ENCODE data around the gene PFKM. TPM values are rescaled to one million over a fixed set of nuclear protein-coding genes. Genes with fewer than 3 reads are reported as not detected.

The PFKM gene
- total RNA-seq, 3 donors from 2014 or later, result 66.0 to 79.0 (median 70.7) TPM

DNA sequence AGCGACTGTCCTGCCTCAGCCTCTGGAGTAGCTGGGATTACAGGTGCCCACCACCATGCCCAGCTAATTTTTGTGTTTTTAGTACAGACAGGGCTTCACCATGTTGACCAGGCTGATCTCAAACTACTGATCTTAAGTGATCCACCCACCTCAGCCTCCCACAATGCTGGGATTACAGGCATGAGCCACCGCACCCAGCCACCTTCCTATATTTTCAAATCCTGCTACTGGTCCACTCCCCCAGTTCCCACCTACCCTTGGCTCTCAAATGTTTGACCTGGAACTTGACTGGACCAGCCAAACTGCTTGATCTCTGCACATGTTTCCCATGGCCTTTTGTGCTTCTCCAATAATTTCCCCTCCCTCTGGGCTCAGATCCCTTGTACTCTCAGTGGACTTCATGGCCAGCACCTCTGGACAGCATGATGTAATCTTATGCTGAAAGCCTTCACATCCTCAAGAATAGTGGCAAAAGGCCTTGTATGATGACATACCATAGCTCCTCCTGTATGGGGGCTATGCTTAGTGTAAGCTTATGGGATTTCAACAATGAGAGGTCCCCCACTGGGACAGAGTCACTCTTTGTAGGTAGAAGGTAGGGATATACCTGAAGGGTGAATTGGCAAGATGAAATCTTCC is 61.8 kb downstream of the PFKM start:
- Mint-ChIP-seq H3K4me1 (ENCODE audit: low read depth) (peaks cover 28% of the 10 kb centered on the region), H3K9me3 (no peaks in the 10 kb centered on the region), H3K36me3 (ENCODE audit: insufficient read depth) (no peaks in the 10 kb centered on the region), H3K27me3 (ENCODE audit: low read depth) (peaks cover 33% of the 10 kb centered on the region), H3K4me3 (no peak overlapping the region)
- ATAC-seq (no peak), DNase-seq (no peak)

DNA sequence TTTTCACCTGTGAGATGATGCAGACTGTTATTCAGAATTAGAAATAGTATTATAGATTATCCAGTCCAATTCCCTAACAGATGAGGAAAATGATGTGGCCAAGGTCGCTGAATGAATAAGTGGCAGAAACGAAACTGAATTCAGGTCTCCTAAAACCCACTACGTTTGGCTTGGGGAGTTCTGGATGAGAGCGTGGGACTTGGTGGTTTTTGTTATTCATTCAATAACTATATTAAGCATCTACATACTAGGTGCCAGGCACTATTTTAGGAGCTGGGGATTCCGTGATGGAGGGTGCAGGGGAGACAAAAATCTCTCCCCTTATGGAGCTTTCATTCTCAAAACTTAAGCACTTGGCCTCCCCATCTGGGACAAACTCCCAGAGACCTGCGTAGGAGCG is 63.5 kb downstream of the PFKM start:
- Mint-ChIP-seq H3K4me1 (ENCODE audit: low read depth) (peaks cover 24% of the 10 kb centered on the region), H3K27me3 (ENCODE audit: low read depth) (peaks cover 28% of the 10 kb centered on the region), H3K4me3 (peak overlapping the region; percentile 91), H3K36me3 (ENCODE audit: insufficient read depth) (no peaks in the 10 kb centered on the region), H3K9me3 (no peaks in the 10 kb centered on the region)
- DNase-seq (no peak), ATAC-seq (peak in 1 of 2 donors; percentile 11)

DNA sequence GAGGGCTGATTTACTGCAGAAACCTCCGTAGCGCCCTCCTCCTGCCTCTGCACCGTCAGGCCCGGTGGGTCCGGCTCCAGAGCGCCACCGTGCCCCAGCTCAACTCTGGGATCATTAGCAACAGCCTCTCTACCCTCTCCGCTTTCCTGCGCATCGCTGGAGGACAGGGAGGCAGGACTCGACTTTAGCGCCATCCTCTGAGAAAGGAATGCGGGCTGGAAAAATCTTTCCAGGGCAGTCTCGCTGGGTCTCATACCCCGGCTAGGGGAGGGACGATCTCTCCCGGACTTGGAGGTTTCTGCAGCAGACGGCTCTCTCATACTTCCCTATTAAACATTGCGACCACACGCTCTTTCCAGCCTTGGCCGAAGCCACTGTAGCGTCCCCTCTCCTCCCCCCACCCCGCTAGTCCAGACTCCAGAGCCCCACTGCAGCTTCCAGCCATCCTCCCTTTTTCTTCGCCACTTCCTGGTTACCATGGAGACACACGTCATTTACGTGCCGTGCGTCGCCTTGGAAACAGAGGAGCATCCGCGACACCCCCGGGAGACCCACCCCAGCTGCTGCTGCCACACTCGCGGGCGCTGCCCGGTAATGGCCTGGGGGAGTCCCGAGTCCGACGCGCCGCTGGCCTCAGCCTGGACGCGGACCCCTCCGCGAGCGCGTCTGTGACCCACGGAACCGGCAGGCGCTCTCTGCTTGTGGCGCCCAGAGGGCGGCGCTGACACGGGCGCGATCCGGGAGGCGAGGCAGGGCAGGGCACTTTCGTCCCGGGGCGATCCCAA is 64.1 kb downstream of the PFKM start, which contains the start of gene CCDC184:
Gene CCDC184, plus strand, starts transcription at position 554 of the 785 bp plus-strand sequence. CDS start 479 bp downstream, outside the sequence.
- Mint-ChIP-seq H3K4me3 (peak within 1 kb of the TSS; percentile 91), H3K27me3 (ENCODE audit: low read depth) (peaks cover 28% of the 10 kb centered on the region), H3K9me3 (no peaks in the 10 kb centered on the region), H3K36me3 (ENCODE audit: insufficient read depth) (no peaks in the 10 kb centered on the region), H3K4me1 (ENCODE audit: low read depth) (peaks cover 24% of the 10 kb centered on the region)
- DNase-seq (peak; percentile 63), ATAC-seq (peak; percentile 85 to 86)

DNA sequence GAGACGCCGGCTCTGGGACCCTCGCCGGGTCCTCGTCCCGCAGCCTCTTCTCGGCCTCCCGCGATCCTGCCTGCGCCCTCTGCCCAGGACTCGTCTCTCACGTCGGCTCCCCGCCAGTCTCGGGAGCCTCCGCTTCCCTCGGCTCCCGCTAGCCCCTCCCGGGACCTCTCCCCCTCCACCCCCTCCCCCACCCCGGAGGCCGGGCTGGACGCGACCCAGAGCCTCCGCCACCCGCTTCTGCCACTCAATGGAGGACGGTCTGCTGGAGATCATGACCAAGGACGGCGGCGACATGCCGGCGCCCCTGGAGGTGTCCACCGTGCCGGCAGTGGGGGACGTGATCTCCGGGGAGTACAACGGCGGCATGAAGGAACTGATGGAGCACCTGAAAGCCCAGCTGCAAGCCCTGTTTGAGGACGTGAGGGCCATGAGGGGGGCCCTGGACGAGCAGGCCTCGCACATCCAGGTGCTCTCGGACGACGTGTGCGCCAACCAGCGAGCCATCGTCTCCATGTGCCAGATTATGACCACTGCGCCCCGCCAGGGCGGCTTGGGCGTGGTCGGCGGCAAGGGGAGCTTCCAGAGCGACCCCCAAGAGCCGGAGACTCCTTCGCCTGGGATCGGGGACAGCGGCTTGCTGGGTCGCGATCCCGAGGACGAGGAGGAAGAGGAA is 64.8 kb downstream of the PFKM start:
- H3K27me3 Mint-ChIP-seq (ENCODE audit: low read depth), result peaks cover 23% of the 10 kb centered on the region
- H3K4me1 Mint-ChIP-seq (ENCODE audit: low read depth), result peaks cover 24% of the 10 kb centered on the region
- no peaks in the 10 kb centered on the region for H3K36me3 Mint-ChIP-seq (ENCODE audit: insufficient read depth)
- peak overlapping the region; percentile 91 for H3K4me3 Mint-ChIP-seq
- peak; percentile 20 to 26 for ATAC-seq
- no peak for DNase-seq
- H3K9me3 Mint-ChIP-seq, result no peaks in the 10 kb centered on the region

DNA sequence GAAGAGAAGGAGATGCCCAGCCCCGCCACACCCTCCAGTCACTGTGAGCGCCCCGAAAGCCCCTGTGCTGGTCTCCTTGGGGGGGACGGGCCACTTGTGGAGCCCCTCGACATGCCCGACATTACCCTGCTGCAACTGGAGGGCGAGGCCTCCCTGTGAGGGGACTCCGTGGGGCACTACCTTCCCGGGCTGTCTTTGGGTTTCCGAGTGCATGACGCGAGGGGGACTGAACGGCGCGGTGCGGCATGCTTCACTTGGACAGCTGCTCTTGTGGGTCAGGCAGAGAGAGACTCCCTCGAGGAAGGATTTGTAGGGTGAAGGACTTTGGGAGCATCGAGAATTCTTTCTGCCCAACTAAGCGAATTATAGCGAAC is 65.4 kb downstream of the PFKM start:
- Mint-ChIP-seq H3K36me3 (ENCODE audit: insufficient read depth) (no peaks in the 10 kb centered on the region), H3K4me1 (ENCODE audit: low read depth) (peaks cover 24% of the 10 kb centered on the region), H3K4me3 (peak overlapping the region; percentile 91), H3K9me3 (no peaks in the 10 kb centered on the region), H3K27me3 (ENCODE audit: low read depth) (peaks cover 23% of the 10 kb centered on the region)
- DNase-seq, result no peak
- ATAC-seq, result no peak

DNA sequence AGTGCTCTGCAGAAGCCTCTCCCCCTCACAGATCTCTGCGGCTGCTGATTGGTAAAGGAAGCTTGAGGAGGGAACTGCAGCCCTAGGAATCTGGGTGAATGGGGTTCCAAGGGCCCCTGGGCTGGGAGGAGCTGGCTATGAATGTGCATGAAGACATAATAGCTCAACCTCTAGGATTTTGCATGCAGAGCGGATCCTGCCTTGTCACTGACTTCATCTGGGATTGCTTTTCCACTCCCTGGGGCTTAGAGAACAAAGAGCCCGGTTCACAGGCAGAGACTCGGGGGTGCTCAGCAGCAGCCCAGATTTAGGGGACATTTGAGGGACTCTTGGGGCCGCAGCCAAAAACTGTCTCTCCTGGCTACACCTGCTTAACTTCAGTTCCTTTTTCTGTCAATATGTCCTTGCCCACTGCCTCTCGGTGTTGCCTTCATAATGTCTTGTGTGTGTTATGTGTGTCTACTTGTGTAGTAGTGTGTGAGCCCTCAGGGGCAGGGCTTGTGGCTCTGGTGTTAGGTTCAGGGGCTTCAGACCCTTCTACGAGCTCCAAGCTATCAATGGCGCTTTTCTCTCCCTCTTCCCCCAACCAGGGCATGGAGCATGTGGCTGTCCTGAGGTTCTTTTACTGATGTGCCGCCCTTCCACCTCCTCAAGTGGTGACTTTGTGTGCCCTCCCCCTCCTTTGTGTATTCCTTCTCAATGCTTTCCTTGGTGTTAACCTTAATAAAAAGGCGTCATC is 66.2 kb downstream of the PFKM start:
- Mint-ChIP-seq H3K27me3 (ENCODE audit: low read depth) (peaks cover 23% of the 10 kb centered on the region), H3K4me1 (ENCODE audit: low read depth) (peaks cover 24% of the 10 kb centered on the region), H3K36me3 (ENCODE audit: insufficient read depth) (no peaks in the 10 kb centered on the region), H3K9me3 (no peaks in the 10 kb centered on the region), H3K4me3 (no peak overlapping the region)
- ATAC-seq (no peak), DNase-seq (no peak)

DNA sequence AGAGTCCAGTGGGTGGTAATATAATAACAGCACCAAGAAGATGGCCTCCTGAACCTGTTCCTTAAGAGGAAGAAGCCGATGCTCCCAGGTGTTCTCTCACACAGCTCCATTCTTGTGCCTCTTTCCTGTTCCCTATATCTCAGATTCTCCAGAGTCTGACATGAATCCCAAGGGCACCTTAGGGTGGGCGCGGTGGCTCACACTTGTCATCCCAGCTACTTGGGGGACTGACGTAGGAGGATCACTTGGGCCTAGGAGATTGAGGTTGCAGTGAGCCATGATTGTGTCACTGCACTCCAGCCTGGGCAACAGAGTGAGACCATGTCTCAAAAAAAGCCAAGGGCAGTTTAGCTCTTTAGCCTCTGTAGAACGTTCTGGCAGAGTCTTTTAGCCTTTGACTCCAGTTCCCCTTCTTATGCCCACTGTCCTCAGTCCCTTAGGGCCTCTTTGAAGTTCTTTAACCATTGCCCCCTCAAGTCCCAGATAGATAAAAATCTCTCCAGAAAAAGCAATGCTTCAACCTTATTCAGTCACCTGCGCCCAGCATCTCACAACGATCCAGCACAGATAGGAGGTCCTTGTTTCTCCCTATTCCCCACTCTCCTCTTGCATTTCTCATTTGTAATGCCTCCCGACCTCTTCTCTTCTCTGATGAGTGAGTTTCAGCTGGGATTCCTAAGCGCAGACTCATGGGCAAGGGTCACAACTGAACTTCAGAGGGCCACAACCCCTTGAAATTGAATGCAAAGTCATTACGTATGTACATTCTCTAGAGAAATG is 68.9 kb downstream of the PFKM start:
- Mint-ChIP-seq H3K36me3 (ENCODE audit: insufficient read depth) (no peaks in the 10 kb centered on the region), H3K9me3 (no peaks in the 10 kb centered on the region), H3K27me3 (ENCODE audit: low read depth) (peaks cover 23% of the 10 kb centered on the region), H3K4me3 (no peak overlapping the region), H3K4me1 (ENCODE audit: low read depth) (peaks cover 9% of the 10 kb centered on the region)
- ATAC-seq, result no peak
- no peak for DNase-seq

DNA sequence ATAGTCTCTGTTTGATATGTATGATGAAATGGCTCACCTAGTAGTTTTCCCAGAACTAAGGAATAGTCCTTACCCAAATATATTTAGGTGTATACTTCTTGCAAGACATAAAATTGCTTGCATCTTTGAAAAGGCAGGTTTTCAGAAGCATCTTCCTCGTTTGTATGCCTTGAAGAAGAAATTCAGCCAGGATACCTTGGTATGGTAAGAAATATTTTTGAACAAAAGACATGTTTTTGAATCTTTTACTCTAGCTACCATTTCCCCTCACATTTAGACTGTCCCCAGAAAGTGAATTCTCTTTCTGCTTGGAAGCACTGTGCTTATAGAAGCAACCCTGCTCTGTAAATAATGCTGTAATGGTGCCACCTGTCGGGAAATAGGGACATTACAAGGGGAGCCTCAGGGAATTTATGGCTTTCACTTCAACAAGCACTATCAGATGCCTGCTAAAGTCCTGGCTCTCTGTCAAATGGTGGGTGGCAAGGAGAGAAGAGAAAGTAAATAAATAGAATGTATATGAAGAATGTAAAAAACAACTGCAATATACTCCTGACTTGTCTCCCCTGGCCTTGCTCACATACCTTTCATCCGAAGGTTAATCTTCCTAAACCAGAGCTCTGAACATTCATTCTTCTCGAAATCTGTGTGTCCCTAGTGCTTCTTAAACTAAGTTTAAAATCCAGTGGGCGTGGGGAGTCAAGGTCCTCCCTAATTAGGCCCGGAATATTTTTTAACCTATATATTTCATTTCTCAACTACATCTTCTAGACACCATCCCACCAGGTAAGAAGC is 70.4 kb downstream of the PFKM start:
- ATAC-seq, result peak; percentile 67 to 72
- H3K27me3 Mint-ChIP-seq (ENCODE audit: low read depth), result peaks cover 27% of the 10 kb centered on the region
- no peak overlapping the region for H3K4me3 Mint-ChIP-seq
- DNase-seq, result peak; percentile 64
- peaks cover 2% of the 10 kb centered on the region for H3K4me1 Mint-ChIP-seq (ENCODE audit: low read depth)
- no peaks in the 10 kb centered on the region for H3K9me3 Mint-ChIP-seq
- no peaks in the 10 kb centered on the region for H3K36me3 Mint-ChIP-seq (ENCODE audit: insufficient read depth)

DNA sequence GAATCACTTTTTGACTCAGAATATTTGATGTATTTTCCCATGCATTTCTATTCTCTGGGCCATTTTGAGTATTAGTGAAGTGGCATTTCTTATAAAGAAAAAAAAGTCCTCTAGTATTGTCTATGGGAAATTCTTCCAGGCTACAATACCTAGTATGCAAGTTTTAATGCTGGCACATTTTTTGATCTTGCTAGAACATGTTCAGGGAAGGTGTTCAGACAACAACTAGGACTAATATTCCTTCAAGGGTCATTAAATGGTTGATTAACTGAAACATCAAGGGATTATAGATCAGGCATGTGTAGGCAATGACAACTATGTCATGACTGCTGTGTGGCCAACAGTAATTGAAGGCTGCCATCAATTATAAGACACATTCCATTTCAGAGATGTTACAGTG is 71.9 kb downstream of the PFKM start:
- Mint-ChIP-seq H3K4me1 (ENCODE audit: low read depth) (no peaks in the 10 kb centered on the region), H3K9me3 (no peaks in the 10 kb centered on the region), H3K27me3 (ENCODE audit: low read depth) (peaks cover 17% of the 10 kb centered on the region), H3K36me3 (ENCODE audit: insufficient read depth) (no peaks in the 10 kb centered on the region), H3K4me3 (no peak overlapping the region)
- DNase-seq, result no peak
- ATAC-seq, result no peak

DNA sequence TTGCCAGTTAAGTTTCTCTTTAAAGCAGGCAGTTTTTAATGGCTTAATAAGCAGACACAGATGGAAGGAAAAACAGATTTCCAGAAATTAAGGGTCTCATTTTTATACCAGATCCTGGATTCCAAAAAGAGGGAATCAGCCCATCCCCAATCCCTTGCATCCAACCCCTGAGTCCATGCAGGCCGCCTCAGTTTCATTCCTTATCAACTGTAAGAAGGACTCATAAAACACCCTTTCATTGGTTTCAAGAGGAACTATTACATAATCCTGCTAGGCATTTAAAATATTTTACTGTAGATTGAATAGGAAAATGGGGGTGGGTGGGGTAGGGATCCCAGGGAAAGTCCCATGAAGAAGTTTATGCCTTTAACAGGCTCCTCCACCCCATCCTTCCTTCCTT is 73.7 kb downstream of the PFKM start:
- no peaks in the 10 kb centered on the region for H3K36me3 Mint-ChIP-seq (ENCODE audit: insufficient read depth)
- no peak overlapping the region for H3K4me3 Mint-ChIP-seq
- DNase-seq (no peak), ATAC-seq (no peak)
- peaks cover 17% of the 10 kb centered on the region for H3K27me3 Mint-ChIP-seq (ENCODE audit: low read depth)
- no peaks in the 10 kb centered on the region for H3K4me1 Mint-ChIP-seq (ENCODE audit: low read depth)
- H3K9me3 Mint-ChIP-seq, result no peaks in the 10 kb centered on the region

DNA sequence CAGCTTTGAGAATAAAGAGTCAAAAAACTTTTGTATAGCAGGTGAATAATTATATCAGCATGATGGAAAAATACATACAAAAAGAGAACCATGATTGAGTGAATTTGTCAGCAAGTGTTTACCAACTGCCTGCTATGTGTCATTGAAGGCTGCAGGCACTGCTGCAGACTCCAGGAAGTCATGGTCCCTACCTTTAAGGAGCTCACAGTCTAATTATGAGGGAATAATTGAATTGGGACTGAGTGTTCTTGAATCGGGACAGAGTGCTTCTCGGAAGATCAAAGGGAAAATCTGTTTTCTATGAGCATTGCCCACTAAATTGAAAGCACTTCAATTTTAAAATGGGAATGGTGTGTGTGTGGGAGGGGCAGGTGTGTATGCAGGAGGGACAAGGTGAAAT is 74.5 kb downstream of the PFKM start:
- DNase-seq (no peak), ATAC-seq (no peak)
- Mint-ChIP-seq H3K4me3 (no peak overlapping the region), H3K27me3 (ENCODE audit: low read depth) (peaks cover 17% of the 10 kb centered on the region), H3K9me3 (no peaks in the 10 kb centered on the region), H3K36me3 (ENCODE audit: insufficient read depth) (no peaks in the 10 kb centered on the region), H3K4me1 (ENCODE audit: low read depth) (peaks cover under 1% of the 10 kb centered on the region)

DNA sequence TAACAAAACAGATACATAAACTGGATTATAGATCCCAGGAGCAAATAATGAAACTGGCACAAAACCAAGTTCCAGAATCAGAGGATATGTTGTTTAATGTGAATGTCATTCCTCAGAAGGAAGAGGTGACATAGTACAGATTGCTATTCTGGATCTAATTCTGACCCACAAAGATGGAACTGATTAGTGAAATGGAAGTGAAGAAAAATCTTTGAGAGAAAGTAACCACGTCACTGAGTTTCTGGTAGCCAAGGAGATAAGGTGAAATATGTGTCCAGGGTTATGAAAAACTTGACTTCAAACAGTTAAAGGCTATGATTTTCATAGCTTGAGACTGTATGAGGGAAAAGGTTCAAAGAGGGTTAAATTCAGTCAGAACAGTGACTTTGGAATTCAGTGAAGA is 75.6 kb downstream of the PFKM start:
- H3K4me1 Mint-ChIP-seq (ENCODE audit: low read depth), result peaks cover 8% of the 10 kb centered on the region
- DNase-seq, result no peak
- H3K27me3 Mint-ChIP-seq (ENCODE audit: low read depth), result peaks cover 17% of the 10 kb centered on the region
- no peak overlapping the region for H3K4me3 Mint-ChIP-seq
- no peak for ATAC-seq
- H3K36me3 Mint-ChIP-seq (ENCODE audit: insufficient read depth), result no peaks in the 10 kb centered on the region
- no peaks in the 10 kb centered on the region for H3K9me3 Mint-ChIP-seq
